ENCODE measurements around the gene ESYT3.

- TF ChIP-seq, protein P1, sequence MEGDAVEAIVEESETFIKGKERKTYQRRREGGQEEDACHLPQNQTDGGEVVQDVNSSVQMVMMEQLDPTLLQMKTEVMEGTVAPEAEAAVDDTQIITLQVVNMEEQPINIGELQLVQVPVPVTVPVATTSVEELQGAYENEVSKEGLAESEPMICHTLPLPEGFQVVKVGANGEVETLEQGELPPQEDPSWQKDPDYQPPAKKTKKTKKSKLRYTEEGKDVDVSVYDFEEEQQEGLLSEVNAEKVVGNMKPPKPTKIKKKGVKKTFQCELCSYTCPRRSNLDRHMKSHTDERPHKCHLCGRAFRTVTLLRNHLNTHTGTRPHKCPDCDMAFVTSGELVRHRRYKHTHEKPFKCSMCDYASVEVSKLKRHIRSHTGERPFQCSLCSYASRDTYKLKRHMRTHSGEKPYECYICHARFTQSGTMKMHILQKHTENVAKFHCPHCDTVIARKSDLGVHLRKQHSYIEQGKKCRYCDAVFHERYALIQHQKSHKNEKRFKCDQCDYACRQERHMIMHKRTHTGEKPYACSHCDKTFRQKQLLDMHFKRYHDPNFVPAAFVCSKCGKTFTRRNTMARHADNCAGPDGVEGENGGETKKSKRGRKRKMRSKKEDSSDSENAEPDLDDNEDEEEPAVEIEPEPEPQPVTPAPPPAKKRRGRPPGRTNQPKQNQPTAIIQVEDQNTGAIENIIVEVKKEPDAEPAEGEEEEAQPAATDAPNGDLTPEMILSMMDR (IDR thresholded peaks at IDR 0.05), result no peak
- TF ChIP-seq POLR2A (IDR thresholded peaks at IDR 0.05), result no peak
Observed at GRCh38 chr3:138457863-138458735, 23.7 kb downstream of the ESYT3 start.
